Measurements from ENCODE around the gene PCDHA9. TPM values are rescaled to one million over a fixed set of nuclear protein-coding genes. Genes with fewer than 3 reads are reported as not detected.

The PCDHA9 gene
- total RNA-seq, 2 experiments from 2014 or later, result not detected

DNA sequence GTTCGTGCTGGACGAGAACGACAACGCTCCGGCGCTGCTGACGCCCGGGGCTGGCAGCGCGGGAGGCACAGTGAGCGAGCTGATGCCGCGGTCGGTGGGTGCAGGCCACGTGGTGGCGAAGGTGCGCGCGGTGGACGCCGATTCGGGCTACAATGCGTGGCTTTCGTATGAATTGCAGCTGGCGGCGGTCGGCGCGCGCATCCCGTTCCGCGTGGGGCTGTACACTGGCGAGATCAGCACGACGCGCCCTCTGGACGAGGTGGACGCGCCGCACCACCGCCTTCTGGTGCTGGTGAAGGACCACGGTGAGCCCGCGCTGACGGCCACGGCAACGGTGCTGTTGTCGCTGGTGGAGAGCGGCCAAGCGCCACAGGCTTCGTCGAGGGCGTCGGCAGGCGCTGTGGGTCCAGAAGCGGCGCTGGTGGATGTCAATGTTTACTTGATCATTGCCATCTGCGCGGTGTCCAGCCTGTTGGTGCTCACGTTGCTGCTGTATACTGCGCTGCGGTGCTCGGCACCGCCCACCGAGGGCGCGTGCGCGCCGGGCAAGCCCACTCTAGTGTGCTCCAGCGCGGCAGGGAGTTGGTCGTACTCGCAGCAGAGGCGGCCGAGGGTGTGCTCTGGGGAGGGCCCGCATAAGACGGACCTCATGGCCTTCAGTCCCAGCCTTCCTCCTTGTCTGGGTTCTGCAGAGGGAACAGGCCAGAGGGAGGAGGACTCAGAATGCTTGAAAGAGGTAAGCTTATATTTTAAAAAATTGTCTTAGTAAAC lies 35.9 kb downstream of the PCDHA9 start:
- Mint-ChIP-seq H3K9me3 (peaks cover 18% of the 10 kb centered on the region), H3K27ac (no peak overlapping the region), H3K4me3 (no peak overlapping the region), H3K27me3 (peaks cover 39% of the 10 kb centered on the region), H3K4me1 (peaks cover 3% of the 10 kb centered on the region), H3K36me3 (peaks cover 7% of the 10 kb centered on the region)
- DNase-seq, result no peak

Other genes with a start within 250 kb of the PCDHA9 start
- under 1 TPM; 0.42 to 0.58 TPM for gene CD14, start 215.2 kb upstream of the PCDHA9 start, total RNA-seq
- 10 to 100 TPM; 34.4 to 37.4 TPM for gene TMCO6, start 208.9 kb upstream of the PCDHA9 start, total RNA-seq
- 10 to 100 TPM; 64.2 to 69.4 TPM for gene NDUFA2, start 200.8 kb upstream of the PCDHA9 start, total RNA-seq
- 10 to 100 TPM; 94.3 to 95.3 TPM for gene IK, start 200.6 kb upstream of the PCDHA9 start, total RNA-seq
- gene WDR55, start 183.5 kb upstream of the PCDHA9 start, total RNA-seq, result 10 to 100 TPM; 37.5 to 38.9 TPM
- gene DND1, start 174.8 kb upstream of the PCDHA9 start, total RNA-seq, result 1 to 10 TPM; 2.7 to 3.7 TPM
- 100 to 1,000 TPM in 1 of 2 experiments, 10 to 100 TPM in 1; 95.2 to 104 TPM for gene HARS1, start 157.0 kb upstream of the PCDHA9 start, total RNA-seq
- 10 to 100 TPM; 23.6 to 24.0 TPM for gene HARS2, start 156.9 kb upstream of the PCDHA9 start, total RNA-seq
- gene ZMAT2, start 147.9 kb upstream of the PCDHA9 start, total RNA-seq, result 10 to 100 TPM; 64.8 to 67.2 TPM
- gene PCDHA1, start 62.2 kb upstream of the PCDHA9 start, total RNA-seq, result not detected
- not detected for gene PCDHA2, start 53.5 kb upstream of the PCDHA9 start, total RNA-seq
- not detected for gene PCDHA3, start 47.3 kb upstream of the PCDHA9 start, total RNA-seq
- not detected for gene PCDHA4, start 41.3 kb upstream of the PCDHA9 start, total RNA-seq
- not detected for gene PCDHA5, start 26.8 kb upstream of the PCDHA9 start, total RNA-seq
- not detected for gene PCDHA6, start 20.4 kb upstream of the PCDHA9 start, total RNA-seq
- gene PCDHA7, start 14.1 kb upstream of the PCDHA9 start, total RNA-seq, result not detected
- not detected for gene PCDHA8, start 7.2 kb upstream of the PCDHA9 start, total RNA-seq
- gene PCDHA10, start 7.5 kb downstream of the PCDHA9 start, total RNA-seq, result not detected
- gene PCDHA11, start 20.6 kb downstream of the PCDHA9 start, total RNA-seq, result not detected
- not detected for gene PCDHA12, start 26.9 kb downstream of the PCDHA9 start, total RNA-seq
- not detected for gene PCDHA13, start 33.7 kb downstream of the PCDHA9 start, total RNA-seq
- gene PCDHAC1, start 77.9 kb downstream of the PCDHA9 start, total RNA-seq, result not detected
- gene PCDHAC2, start 118.1 kb downstream of the PCDHA9 start, total RNA-seq, result not detected
- not detected for gene PCDHB1, start 203.0 kb downstream of the PCDHA9 start, total RNA-seq
- not detected for gene PCDHB2, start 246.2 kb downstream of the PCDHA9 start, total RNA-seq